Measurements from ENCODE around the gene CPOX.

The CPOX gene

DNA sequence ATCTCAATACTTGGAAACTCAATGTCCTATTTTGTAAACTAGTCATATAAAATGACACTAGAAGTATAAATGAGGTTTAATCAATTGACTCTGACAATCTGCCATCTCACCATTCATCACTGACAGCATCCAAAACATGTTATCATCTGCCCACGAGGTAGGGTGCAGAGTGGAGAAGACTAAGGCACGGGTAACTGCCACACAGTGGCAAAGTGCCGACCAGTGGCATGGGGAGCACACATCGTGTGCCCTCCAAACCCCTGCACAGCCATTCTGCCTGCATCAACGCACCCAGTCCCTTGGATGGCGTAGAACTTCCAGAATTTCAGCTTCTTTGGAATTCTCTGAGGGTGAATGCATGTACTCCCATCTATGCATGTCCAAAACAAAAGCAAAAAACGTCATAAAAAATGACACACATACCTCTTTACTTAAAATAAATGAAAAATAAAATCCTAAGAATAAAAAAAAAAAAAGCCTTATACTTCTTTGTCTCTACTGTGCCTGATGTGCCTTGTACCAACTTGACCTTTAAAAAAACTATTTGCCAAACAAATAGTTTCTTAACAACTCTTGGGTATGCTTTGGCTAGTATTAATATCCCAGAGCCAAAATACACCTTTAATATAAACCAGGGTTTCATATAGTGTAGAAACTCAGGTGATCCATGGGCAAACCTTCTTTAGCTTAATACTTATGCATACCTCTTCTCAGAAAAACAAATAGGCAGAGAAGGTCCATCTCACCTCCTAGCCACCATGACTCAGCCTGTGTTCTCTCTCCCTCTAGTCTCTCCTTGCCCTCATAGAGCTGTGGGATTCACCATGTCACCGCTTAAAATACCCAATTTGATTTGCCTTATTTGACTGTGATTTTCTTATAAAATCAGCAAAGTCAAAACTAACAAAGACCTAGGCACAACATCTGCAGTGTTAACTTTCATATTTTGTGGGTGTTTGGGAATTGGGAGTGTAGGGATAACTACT lies 12.7 kb downstream of the CPOX start:
- H3K27me3 ChIP-seq (ENCODE audit: insufficient read depth, poor library complexity, severe bottlenecking), result no peaks in the 10 kb centered on the region
- no peak for TF ChIP-seq SPI1 (IDR thresholded peaks at IDR 0.05; ENCODE audit: borderline replicate concordance, low read depth)
- TF ChIP-seq GABPA (IDR thresholded peaks at IDR 0.05; ENCODE audit: low read depth), result no peak
- TF ChIP-seq, protein P1, sequence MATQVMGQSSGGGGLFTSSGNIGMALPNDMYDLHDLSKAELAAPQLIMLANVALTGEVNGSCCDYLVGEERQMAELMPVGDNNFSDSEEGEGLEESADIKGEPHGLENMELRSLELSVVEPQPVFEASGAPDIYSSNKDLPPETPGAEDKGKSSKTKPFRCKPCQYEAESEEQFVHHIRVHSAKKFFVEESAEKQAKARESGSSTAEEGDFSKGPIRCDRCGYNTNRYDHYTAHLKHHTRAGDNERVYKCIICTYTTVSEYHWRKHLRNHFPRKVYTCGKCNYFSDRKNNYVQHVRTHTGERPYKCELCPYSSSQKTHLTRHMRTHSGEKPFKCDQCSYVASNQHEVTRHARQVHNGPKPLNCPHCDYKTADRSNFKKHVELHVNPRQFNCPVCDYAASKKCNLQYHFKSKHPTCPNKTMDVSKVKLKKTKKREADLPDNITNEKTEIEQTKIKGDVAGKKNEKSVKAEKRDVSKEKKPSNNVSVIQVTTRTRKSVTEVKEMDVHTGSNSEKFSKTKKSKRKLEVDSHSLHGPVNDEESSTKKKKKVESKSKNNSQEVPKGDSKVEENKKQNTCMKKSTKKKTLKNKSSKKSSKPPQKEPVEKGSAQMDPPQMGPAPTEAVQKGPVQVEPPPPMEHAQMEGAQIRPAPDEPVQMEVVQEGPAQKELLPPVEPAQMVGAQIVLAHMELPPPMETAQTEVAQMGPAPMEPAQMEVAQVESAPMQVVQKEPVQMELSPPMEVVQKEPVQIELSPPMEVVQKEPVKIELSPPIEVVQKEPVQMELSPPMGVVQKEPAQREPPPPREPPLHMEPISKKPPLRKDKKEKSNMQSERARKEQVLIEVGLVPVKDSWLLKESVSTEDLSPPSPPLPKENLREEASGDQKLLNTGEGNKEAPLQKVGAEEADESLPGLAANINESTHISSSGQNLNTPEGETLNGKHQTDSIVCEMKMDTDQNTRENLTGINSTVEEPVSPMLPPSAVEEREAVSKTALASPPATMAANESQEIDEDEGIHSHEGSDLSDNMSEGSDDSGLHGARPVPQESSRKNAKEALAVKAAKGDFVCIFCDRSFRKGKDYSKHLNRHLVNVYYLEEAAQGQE (IDR thresholded peaks at IDR 0.05; ENCODE audit: insufficient replicate concordance, low read depth), result no peak
- no peak for TF ChIP-seq POLR2AphosphoS5 (IDR thresholded peaks at IDR 0.05; ENCODE audit: low read depth)
- TF ChIP-seq, protein P2, sequence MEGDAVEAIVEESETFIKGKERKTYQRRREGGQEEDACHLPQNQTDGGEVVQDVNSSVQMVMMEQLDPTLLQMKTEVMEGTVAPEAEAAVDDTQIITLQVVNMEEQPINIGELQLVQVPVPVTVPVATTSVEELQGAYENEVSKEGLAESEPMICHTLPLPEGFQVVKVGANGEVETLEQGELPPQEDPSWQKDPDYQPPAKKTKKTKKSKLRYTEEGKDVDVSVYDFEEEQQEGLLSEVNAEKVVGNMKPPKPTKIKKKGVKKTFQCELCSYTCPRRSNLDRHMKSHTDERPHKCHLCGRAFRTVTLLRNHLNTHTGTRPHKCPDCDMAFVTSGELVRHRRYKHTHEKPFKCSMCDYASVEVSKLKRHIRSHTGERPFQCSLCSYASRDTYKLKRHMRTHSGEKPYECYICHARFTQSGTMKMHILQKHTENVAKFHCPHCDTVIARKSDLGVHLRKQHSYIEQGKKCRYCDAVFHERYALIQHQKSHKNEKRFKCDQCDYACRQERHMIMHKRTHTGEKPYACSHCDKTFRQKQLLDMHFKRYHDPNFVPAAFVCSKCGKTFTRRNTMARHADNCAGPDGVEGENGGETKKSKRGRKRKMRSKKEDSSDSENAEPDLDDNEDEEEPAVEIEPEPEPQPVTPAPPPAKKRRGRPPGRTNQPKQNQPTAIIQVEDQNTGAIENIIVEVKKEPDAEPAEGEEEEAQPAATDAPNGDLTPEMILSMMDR (IDR thresholded peaks at IDR 0.05; ENCODE audit: insufficient read depth, low read length), result no peak
- no peak for DNase-seq (ENCODE audit: low read depth in 1 of 2, low spot score in 1 of 2)
- H3K27ac ChIP-seq (replicated peaks), result no peak overlapping the region
- no peak overlapping the region for H3K4me3 ChIP-seq (replicated peaks; ENCODE audit: insufficient read depth, low read length)

DNA sequence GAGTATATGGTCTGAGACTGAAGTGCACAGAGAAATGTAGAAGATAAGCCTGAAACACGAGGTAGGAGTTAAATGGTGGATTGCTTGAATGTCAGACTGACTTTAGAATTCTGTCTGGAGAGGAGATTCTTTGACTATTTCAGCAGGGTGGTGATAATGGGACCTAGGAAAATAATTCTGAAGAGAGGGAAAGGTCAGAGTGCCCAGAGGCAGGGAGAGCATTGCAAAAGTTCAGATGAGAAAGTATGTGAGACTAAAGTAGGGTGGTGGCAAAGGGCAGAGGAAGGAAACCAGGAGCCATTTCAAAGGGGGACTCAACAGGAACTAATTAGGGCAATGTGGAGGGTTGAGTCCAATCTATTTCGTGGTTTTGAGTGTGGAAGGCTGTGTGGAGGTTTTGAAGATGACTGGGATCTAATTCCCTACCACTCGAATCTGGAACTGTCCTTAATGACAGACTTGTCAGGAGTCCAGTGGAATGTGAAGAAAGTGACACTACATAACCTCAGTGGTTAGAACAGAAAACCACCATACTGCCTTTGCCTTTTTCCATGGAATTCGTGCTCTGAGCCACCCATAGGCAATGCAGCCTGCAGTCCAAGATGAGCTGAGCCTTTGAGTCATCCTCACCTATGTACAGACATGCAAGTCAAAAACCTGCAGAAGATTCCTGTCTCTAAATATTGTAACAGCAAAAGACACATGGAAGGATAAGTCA lies 16.1 kb downstream of the CPOX start:
- TF ChIP-seq, protein P2 (IDR thresholded peaks at IDR 0.05; ENCODE audit: insufficient read depth, low read length), result no peak
- Histone ChIP-seq H3K27ac (replicated peaks) (no peak overlapping the region), H3K27me3 (ENCODE audit: insufficient read depth, poor library complexity, severe bottlenecking) (no peaks in the 10 kb centered on the region), H3K4me3 (replicated peaks; ENCODE audit: insufficient read depth, low read length) (no peak overlapping the region)
- DNase-seq (ENCODE audit: low read depth in 1 of 2, low spot score in 1 of 2), result no peak

DNA sequence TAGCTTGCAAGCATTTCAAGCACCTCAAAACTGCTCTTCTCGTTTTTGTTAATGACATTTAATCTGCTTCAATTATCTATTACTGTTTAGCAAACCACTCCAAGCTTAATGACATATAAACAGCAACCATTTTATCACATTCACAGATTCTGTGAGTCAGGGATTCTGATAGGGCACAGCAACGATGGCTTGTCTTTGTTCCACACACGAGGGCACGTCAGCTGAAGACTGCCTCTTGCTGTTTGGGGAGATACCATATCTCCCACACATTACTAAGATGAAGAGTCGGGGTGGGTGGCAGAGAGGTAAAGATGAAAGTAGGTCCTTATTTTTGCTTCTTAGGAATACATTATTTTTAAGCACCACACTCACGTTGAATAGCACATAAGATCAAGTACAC lies 19.3 kb downstream of the CPOX start:
- no peak overlapping the region for H3K4me3 ChIP-seq (replicated peaks; ENCODE audit: insufficient read depth, low read length)
- TF ChIP-seq GABPA (IDR thresholded peaks at IDR 0.05; ENCODE audit: low read depth) (no peak), SPI1 (IDR thresholded peaks at IDR 0.05; ENCODE audit: borderline replicate concordance, low read depth) (no peak), POLR2AphosphoS5 (IDR thresholded peaks at IDR 0.05; ENCODE audit: low read depth) (no peak)
- TF ChIP-seq, protein P2 (IDR thresholded peaks at IDR 0.05; ENCODE audit: insufficient read depth, low read length), result no peak
- TF ChIP-seq, protein P1 (IDR thresholded peaks at IDR 0.05; ENCODE audit: insufficient replicate concordance, low read depth), result no peak
- no peak for DNase-seq (ENCODE audit: low read depth in 1 of 2, low spot score in 1 of 2)
- H3K27me3 ChIP-seq (ENCODE audit: insufficient read depth, poor library complexity, severe bottlenecking), result no peaks in the 10 kb centered on the region
- H3K27ac ChIP-seq (replicated peaks), result no peak overlapping the region

Data from HL-60 (cell line).